Stimulated activated CD8-positive, alpha-beta memory T cell treated with anti-CD3 and anti-CD28 coated beads, Interleukin-7, amount 100 ng/mL, for 24 hours (primary cell): ENCODE measurements around the gene LIN54.

Experiments used
- DNase-seq: peaks from one replicate; pipeline ENCODE4 v3.0.0-alpha.2; 2020; ENCODE audit warnings: low read depth

LIN54 gene

DNA sequence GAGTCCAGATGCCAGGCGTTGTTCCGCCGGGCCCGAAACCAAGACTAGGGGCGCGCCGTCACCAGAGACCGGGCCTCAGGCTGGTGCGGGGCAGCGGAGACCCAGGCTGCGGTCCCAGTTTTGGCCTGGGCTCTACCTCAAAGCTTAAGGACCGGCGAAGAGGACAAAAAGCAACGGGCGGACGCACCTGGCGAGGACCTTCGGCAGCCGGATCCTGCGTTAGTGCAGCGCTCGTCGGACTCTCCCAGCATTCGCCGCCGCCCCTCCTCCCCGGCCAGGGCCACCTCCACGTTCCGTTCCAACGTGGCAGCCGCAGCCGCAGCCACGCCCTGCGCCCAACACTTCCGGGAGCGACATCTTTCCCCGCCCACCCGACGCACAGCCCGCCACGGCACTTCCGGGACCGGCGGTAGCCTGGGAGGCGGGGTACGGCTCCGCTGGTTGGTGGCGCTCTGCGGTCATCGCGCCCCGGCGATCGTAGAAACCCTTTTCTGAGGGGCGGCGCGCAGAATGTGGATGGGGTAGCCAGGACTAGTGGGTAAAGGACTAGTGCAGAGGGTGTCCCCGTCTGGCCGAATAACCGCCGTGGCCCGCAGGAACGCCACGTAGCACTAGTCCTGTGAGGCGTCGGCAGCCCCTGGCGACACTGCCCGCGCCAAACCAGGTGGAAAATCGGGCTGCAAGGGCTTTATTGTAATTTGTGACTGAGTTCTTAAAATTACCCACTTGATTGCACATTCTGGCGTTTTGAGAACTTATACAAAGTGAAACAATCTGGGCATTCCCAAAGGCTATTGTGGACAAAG is 119.5 kb downstream of the LIN54 start, which contains the start of gene SEC31A:
Gene SEC31A, minus strand, starts transcription at position 253 of the 806 bp plus-strand sequence. CDS start 9,217 bp downstream, outside the sequence.
- DNase-seq, result peak; percentile 96

DNA sequence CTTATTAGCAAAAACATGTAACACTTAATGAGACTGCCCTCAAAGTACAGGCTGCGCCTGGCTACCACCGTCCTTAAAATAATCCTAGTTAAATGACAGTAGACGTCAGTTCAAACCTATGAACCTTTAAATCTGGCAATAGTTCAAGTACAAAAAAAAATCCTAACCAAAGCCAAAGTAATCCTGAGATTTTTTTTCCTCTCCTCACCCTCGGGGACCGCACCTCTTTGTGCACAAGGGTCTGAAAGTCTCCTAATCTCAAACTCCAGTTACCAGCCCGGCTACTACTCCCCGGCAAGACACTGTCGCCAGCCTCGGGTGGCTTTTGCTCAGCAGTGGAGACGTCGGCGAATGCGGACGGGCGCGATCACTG is 120.1 kb downstream of the LIN54 start:
- DNase-seq, result no peak

DNA sequence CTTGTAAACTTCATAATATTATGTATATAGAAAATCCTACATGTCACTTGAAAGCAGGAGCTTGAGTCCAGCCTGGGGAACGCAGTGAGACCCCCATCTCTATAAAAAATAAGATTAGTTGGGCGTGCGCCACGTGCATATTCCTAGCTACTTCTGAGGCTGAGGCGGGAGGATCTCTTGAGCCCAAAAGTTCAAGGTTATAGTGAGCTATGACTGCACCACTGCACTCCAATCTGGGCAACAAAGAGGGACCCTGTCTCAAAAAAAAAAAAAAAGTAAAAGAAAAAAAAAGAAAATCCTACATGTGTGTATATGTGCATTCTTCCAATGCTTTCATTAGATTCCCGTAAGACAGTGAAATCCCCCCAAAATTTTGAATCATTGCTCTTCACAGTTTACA is 121.3 kb downstream of the LIN54 start:
- DNase-seq, result no peak

DNA sequence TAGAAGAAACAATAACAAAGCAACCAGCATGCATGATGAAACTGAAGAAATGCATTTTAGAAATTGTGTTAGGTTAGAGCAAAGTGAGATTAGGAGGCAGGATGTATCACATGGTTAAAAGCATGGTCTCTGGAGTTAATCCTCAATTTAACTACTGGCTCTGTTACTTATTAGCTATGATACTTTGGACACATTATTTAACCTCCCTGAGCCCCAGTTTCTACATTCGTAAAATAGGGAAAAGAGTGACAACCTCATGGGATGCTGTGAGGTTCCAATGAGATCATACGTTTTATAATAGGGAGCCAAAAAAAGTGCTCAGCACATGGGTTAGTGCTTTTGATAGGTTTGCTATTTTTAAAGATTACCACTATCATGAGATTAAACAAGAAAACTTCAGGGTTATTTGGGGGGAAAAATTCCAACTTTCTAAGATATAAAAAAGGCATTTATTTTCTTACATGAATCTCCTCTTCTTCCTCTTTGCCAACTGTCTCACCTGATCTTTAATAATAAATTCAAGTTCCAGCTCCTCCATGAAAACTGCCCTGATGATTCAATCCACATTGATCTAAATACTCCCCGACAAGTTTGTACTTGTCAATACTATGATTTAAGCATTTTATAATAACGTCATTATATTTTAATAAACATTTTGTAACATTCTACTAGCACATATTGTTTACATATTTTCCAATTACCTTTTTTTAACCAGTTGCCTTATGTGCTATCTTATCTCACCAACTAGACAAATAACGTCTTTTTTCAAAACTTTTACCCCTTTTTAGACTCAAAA is 124.3 kb downstream of the LIN54 start:
- DNase-seq, result no peak

DNA sequence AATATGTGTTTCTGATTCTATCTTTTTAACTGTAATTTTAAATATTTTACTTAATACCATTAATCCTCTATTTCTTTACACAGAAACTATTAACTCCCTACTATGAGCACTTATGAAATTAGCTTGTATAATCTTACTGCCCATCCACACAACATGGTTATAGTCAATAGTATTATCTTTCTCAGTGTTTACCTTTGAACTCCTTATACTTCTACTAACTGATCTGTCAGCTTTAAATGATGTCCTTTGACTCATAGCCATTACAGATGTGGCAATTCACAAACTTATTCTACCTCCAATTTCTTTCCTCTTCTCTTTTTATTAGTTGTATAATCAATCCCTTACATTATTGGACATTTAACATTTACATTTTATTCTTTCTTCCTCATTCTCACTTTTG is 125.2 kb downstream of the LIN54 start:
- no peak for DNase-seq
